Type B pancreatic cell (in vitro differentiated cells): Measurements from ENCODE around the gene TASP1. TPM values are rescaled to one million over a fixed set of nuclear protein-coding genes. Genes with fewer than 3 reads are reported as not detected.

Source experiments
- DNase-seq: peaks from one replicate; pipeline ENCODE4 v3.0.0; 2021; ENCODE audit warnings: mixed read lengths; ENCODE audit not compliant: unreplicated experiment; ENCODE audit errors: extremely low spot score
- H3K27ac Mint-ChIP-seq: 2 replicates; pipeline ENCODE4 v1.8.0; 2021; ENCODE audit warnings: mild to moderate bottlenecking, mixed read lengths
- H3K27me3 Mint-ChIP-seq: 2 replicates; pipeline ENCODE4 v1.8.0; 2021; ENCODE audit warnings: mixed read lengths
- H3K36me3 Mint-ChIP-seq: 2 replicates; pipeline ENCODE4 v1.8.0; 2021; ENCODE audit warnings: mixed read lengths
- H3K4me1 Mint-ChIP-seq: one replicate; pipeline ENCODE4 v1.8.0; 2021; ENCODE audit warnings: mixed read lengths; ENCODE audit not compliant: unreplicated experiment
- H3K4me3 Mint-ChIP-seq: 2 replicates; pipeline ENCODE4 v1.8.0; 2021; ENCODE audit warnings: mild to moderate bottlenecking, mixed read lengths
- H3K9me3 Mint-ChIP-seq: 2 replicates; pipeline ENCODE4 v1.8.0; 2021; ENCODE audit warnings: mixed read lengths
- CTCF ChIP-seq: fragments of 200-600 bp; sonication (generic); conservative IDR thresholded peaks from 2 replicates; pipeline ENCODE4 v1.5.0; 2021; ENCODE audit warnings: antibody characterized with exemption, mild to moderate bottlenecking
- total RNA-seq: library from RNA; stranded (reverse); gene quantifications from 2 replicates; pipeline ENCODE4 v1.2.1, GENCODE V29; 2021; ENCODE audit warnings: low replicate concordance

TASP1 gene
- total RNA-seq, 1 donor from 2014 or later = 16.7 TPM

- no peak for TF ChIP-seq CTCF
- Mint-ChIP-seq H3K4me3 (no peak overlapping the region), H3K27me3 (no peaks in the 10 kb centered on the region), H3K9me3 (peaks cover 17% of the 10 kb centered on the region), H3K4me1 (no peaks in the 10 kb centered on the region), H3K36me3 (peaks cover 6% of the 10 kb centered on the region), H3K27ac (no peak overlapping the region)
- DNase-seq = no peak
Measured at GRCh38 chr20:13443690-13444089, 195.0 kb downstream of the TASP1 start.

- Mint-ChIP-seq H3K4me3 (no peak overlapping the region), H3K9me3 (peaks cover 17% of the 10 kb centered on the region), H3K27ac (no peak overlapping the region), H3K36me3 (peaks cover 6% of the 10 kb centered on the region), H3K4me1 (no peaks in the 10 kb centered on the region), H3K27me3 (no peaks in the 10 kb centered on the region)
- TF ChIP-seq CTCF = no peak
- no peak for DNase-seq
Measured at GRCh38 chr20:13442986-13443385, 195.7 kb downstream of the TASP1 start.

GRCh38 chr20:13441388-13441787 is 197.3 kb downstream of the TASP1 start:
- no peak for TF ChIP-seq CTCF
- Mint-ChIP-seq H3K4me1 (no peaks in the 10 kb centered on the region), H3K36me3 (peaks cover 6% of the 10 kb centered on the region), H3K27ac (no peak overlapping the region), H3K27me3 (no peaks in the 10 kb centered on the region), H3K4me3 (no peak overlapping the region), H3K9me3 (peaks cover 17% of the 10 kb centered on the region)
- no peak for DNase-seq

- H3K4me3 Mint-ChIP-seq = no peak overlapping the region
- peaks cover 12% of the 10 kb centered on the region for H3K36me3 Mint-ChIP-seq
- TF ChIP-seq CTCF = no peak
- DNase-seq = no peak
- no peaks in the 10 kb centered on the region for H3K27me3 Mint-ChIP-seq
- H3K27ac Mint-ChIP-seq = no peak overlapping the region
- H3K9me3 Mint-ChIP-seq = peaks cover 17% of the 10 kb centered on the region
- no peaks in the 10 kb centered on the region for H3K4me1 Mint-ChIP-seq
Measured at GRCh38 chr20:13436530-13436929, 202.2 kb downstream of the TASP1 start.

- no peak for DNase-seq
- Mint-ChIP-seq H3K27me3 (no peaks in the 10 kb centered on the region), H3K4me3 (no peak overlapping the region), H3K27ac (no peak overlapping the region), H3K36me3 (peaks cover 21% of the 10 kb centered on the region), H3K4me1 (no peaks in the 10 kb centered on the region), H3K9me3 (no peaks in the 10 kb centered on the region)
- TF ChIP-seq CTCF = no peak
Measured at GRCh38 chr20:13432126-13432525, 206.6 kb downstream of the TASP1 start.

GRCh38 chr20:13430346-13431002 is 208.3 kb downstream of the TASP1 start:
- DNase-seq = no peak
- H3K36me3 Mint-ChIP-seq = peaks cover 21% of the 10 kb centered on the region
- no peak for TF ChIP-seq CTCF
- no peak overlapping the region for H3K27ac Mint-ChIP-seq
- H3K9me3 Mint-ChIP-seq = no peaks in the 10 kb centered on the region
- H3K4me1 Mint-ChIP-seq = no peaks in the 10 kb centered on the region
- no peaks in the 10 kb centered on the region for H3K27me3 Mint-ChIP-seq
- no peak overlapping the region for H3K4me3 Mint-ChIP-seq
